Spleen (tissue), 7 donors: ENCODE measurements around the gene KANSL3.

Experiments
- POLR2A ChIP-seq, 3 donors: fragments of 450-650 bp; IDR thresholded peaks; one replicate each; pipeline ENCODE4 v1.5.1; 2017; ENCODE audit warnings: antibody characterized with exemption in 3 of 3, mild to moderate bottlenecking in 1 of 3
- POLR2AphosphoS5 ChIP-seq, 3 donors: sonication (generic); formaldehyde crosslinking; IDR thresholded peaks; one replicate each; pipeline ENCODE4 v1.5.1; 2017; ENCODE audit warnings: antibody characterized with exemption in 3 of 3
- TF ChIP-seq, protein P1 (sequence below), 11 experiments: fragments of 200-600 bp in 7 of 11; fragments of 450-650 bp in 4 of 11; sonication (generic) in 4 of 11; IDR thresholded peaks in 8 of 11; conservative IDR thresholded peaks in 3 of 11; 1 replicate in 7 of 11; 2 replicates in 4 of 11; pipeline versions ENCODE4 v1.4.0 to v1.8.0; 2016 to 2021; ENCODE audit warnings: antibody characterized with exemption in 11 of 11, inconsistent platforms in 4 of 11, mild to moderate bottlenecking in 1 of 11
- donor health status: DM: no; HTN: no; CAD: no; lungs with moderate emphysema.
- donor health status: DM: no; HTN: no; CAD: no.
- donor health status: DM: no; HTN: no; CAD: no.

DNA sequence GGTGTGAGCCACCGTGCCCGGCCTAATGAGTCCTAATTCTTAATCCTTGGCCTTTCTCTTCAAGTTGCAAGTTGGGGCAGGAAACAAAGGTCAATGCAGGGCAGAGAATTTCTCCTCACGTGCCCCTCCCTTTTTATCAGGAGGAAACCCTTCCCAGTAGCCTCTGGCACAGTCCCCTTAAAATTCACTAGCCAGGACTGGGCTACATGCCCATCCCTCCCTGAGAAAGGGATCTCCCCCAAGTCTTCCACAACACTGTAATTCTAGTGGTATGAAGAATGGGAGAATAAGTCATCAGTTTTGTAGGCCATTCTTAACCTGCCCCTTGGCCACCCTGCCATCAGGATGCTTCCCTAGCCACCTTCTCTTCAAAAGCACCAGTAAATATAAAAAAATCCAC, 59.4 kb downstream of the KANSL3 start:
- TF ChIP-seq, protein P1, sequence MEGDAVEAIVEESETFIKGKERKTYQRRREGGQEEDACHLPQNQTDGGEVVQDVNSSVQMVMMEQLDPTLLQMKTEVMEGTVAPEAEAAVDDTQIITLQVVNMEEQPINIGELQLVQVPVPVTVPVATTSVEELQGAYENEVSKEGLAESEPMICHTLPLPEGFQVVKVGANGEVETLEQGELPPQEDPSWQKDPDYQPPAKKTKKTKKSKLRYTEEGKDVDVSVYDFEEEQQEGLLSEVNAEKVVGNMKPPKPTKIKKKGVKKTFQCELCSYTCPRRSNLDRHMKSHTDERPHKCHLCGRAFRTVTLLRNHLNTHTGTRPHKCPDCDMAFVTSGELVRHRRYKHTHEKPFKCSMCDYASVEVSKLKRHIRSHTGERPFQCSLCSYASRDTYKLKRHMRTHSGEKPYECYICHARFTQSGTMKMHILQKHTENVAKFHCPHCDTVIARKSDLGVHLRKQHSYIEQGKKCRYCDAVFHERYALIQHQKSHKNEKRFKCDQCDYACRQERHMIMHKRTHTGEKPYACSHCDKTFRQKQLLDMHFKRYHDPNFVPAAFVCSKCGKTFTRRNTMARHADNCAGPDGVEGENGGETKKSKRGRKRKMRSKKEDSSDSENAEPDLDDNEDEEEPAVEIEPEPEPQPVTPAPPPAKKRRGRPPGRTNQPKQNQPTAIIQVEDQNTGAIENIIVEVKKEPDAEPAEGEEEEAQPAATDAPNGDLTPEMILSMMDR (IDR thresholded peaks at IDR 0.05 in 8 of 11, conservative IDR thresholded peaks at IDR 0.05 in 3 of 11), result no peak
- TF ChIP-seq POLR2A (IDR thresholded peaks at IDR 0.05) (no peak), POLR2AphosphoS5 (IDR thresholded peaks at IDR 0.05) (no peak)
